ENCODE measurements around the gene ADRA2C. TPM values are rescaled to one million over a fixed set of nuclear protein-coding genes. Genes with fewer than 3 reads are reported as not detected.

Gene ADRA2C
- total RNA-seq, 1 experiment from 2014 or later = 0.28 TPM

- ChIA-PET CTCF (no interaction called here), POLR2A (no interaction called here)
- intact Hi-C loops (cut with micrococcal nuclease) = no loop called here
- H3K4me1 Mint-ChIP-seq (ENCODE audit: insufficient read depth, unreplicated experiment) = no peaks in the 10 kb centered on the region
- H3K27me3 Mint-ChIP-seq (ENCODE audit: insufficient read depth, unreplicated experiment) = peaks cover 30% of the 10 kb centered on the region
- no peak for DNase-seq (ENCODE audit: unreplicated experiment)
- H3K36me3 Mint-ChIP-seq (ENCODE audit: insufficient read depth, unreplicated experiment) = no peaks in the 10 kb centered on the region
- no peak overlapping the region for H3K4me3 Mint-ChIP-seq (ENCODE audit: unreplicated experiment)
- H3K9me3 Mint-ChIP-seq (ENCODE audit: unreplicated experiment) = no peaks in the 10 kb centered on the region
- H3K27ac Mint-ChIP-seq (ENCODE audit: low read depth, unreplicated experiment) = no peak overlapping the region
- TF ChIP-seq CTCF (IDR thresholded peaks at IDR 0.05; ENCODE audit: unreplicated experiment) = no peak
- BruUV-seq (replicated peaks) = no TSS peak
Measured at GRCh38 chr4:3787489-3788365, 21.5 kb downstream of the ADRA2C start.

GRCh38 chr4:3788366-3788660, 22.1 kb downstream of the ADRA2C start:
- Mint-ChIP-seq H3K4me1 (ENCODE audit: insufficient read depth, unreplicated experiment) (no peaks in the 10 kb centered on the region), H3K27me3 (ENCODE audit: insufficient read depth, unreplicated experiment) (peaks cover 30% of the 10 kb centered on the region), H3K36me3 (ENCODE audit: insufficient read depth, unreplicated experiment) (no peaks in the 10 kb centered on the region), H3K9me3 (ENCODE audit: unreplicated experiment) (no peaks in the 10 kb centered on the region), H3K4me3 (ENCODE audit: unreplicated experiment) (no peak overlapping the region), H3K27ac (ENCODE audit: low read depth, unreplicated experiment) (no peak overlapping the region)
- intact Hi-C loops (cut with micrococcal nuclease) = no loop called here
- BruUV-seq (replicated peaks) = no TSS peak
- DNase-seq (ENCODE audit: unreplicated experiment) = no peak
- TF ChIP-seq CTCF (IDR thresholded peaks at IDR 0.05; ENCODE audit: unreplicated experiment) = no peak
- CTCF ChIA-PET = no interaction called here
- POLR2A ChIA-PET = no interaction called here

GRCh38 chr4:3789587-3789986, 23.4 kb downstream of the ADRA2C start:
- TF ChIP-seq CTCF (IDR thresholded peaks at IDR 0.05; ENCODE audit: unreplicated experiment) = no peak
- CTCF ChIA-PET = no interaction called here
- no peak for DNase-seq (ENCODE audit: unreplicated experiment)
- intact Hi-C loops (cut with micrococcal nuclease) = no loop called here
- BruUV-seq (replicated peaks) = no TSS peak
- no peaks in the 10 kb centered on the region for H3K4me1 Mint-ChIP-seq (ENCODE audit: insufficient read depth, unreplicated experiment)
- no peaks in the 10 kb centered on the region for H3K36me3 Mint-ChIP-seq (ENCODE audit: insufficient read depth, unreplicated experiment)
- peaks cover 30% of the 10 kb centered on the region for H3K27me3 Mint-ChIP-seq (ENCODE audit: insufficient read depth, unreplicated experiment)
- peaks cover 2% of the 10 kb centered on the region for H3K9me3 Mint-ChIP-seq (ENCODE audit: unreplicated experiment)
- H3K4me3 Mint-ChIP-seq (ENCODE audit: unreplicated experiment) = no peak overlapping the region
- POLR2A ChIA-PET = no interaction called here
- no peak overlapping the region for H3K27ac Mint-ChIP-seq (ENCODE audit: low read depth, unreplicated experiment)

GRCh38 chr4:3790006-3790561, 23.9 kb downstream of the ADRA2C start:
- intact Hi-C loops (cut with micrococcal nuclease) = no loop called here
- ChIA-PET CTCF (no interaction called here), POLR2A (interaction anchor here (1.6 kb wide), 1 partner anchor 13 kb away, joined by 3 read pairs; no protein-coding TSS in a partner anchor)
- Mint-ChIP-seq H3K9me3 (ENCODE audit: unreplicated experiment) (peaks cover 7% of the 10 kb centered on the region), H3K27ac (ENCODE audit: low read depth, unreplicated experiment) (no peak overlapping the region), H3K4me3 (ENCODE audit: unreplicated experiment) (no peak overlapping the region), H3K36me3 (ENCODE audit: insufficient read depth, unreplicated experiment) (no peaks in the 10 kb centered on the region), H3K27me3 (ENCODE audit: insufficient read depth, unreplicated experiment) (peaks cover 30% of the 10 kb centered on the region), H3K4me1 (ENCODE audit: insufficient read depth, unreplicated experiment) (no peaks in the 10 kb centered on the region)
- no peak for TF ChIP-seq CTCF (IDR thresholded peaks at IDR 0.05; ENCODE audit: unreplicated experiment)
- BruUV-seq (replicated peaks) = no TSS peak
- no peak for DNase-seq (ENCODE audit: unreplicated experiment)

Measured in MCF 10A (cell line).